NCI-H146 treated with DMSO at 0.1 percent for 48 hours (cell line): ENCODE results near the gene LIMS1.
A peak's percentile ranks its signal among the peaks of the same experiment; 100 is the strongest.
"Not testable (repeated sequence)": the region's sequence is repeated elsewhere in the genome, so short reads cannot be mapped to it uniquely, and the experiment has no call there.

Experiments
- DNase-seq: peaks from one replicate; lab custom pipeline; 2025; ENCODE audit not compliant: unreplicated experiment; lab: John Stamatoyannopoulos, UW

LIMS1 gene

GRCh38 chr2:108657517-108657916 lies 123.2 kb downstream of the LIMS1 start:
- not testable (repeated sequence) for DNase-seq

GRCh38 chr2:108658553-108658952 lies 124.3 kb downstream of the LIMS1 start:
- DNase-seq = not testable (repeated sequence)

- DNase-seq = not testable (repeated sequence)
These were observed 127.2 kb downstream of the LIMS1 start for GRCh38 chr2:108661493-108661892.

- not testable (repeated sequence) for DNase-seq
These were observed 127.9 kb downstream of the LIMS1 start for GRCh38 chr2:108662207-108662612.

GRCh38 chr2:108663346-108663745 lies 129.1 kb downstream of the LIMS1 start:
- DNase-seq = not testable (repeated sequence)

- DNase-seq = not testable (repeated sequence)
These were observed 129.8 kb downstream of the LIMS1 start for GRCh38 chr2:108664089-108664488.

GRCh38 chr2:108664979-108665378 lies 130.7 kb downstream of the LIMS1 start:
- not testable (repeated sequence) for DNase-seq

- not testable (repeated sequence) for DNase-seq
These were observed 131.7 kb downstream of the LIMS1 start for GRCh38 chr2:108665975-108666374.

GRCh38 chr2:108667140-108667539 lies 132.9 kb downstream of the LIMS1 start:
- not testable (repeated sequence) for DNase-seq

GRCh38 chr2:108670282-108670681 lies 136.0 kb downstream of the LIMS1 start:
- not testable (repeated sequence) for DNase-seq

- not testable (repeated sequence) for DNase-seq
These were observed 138.0 kb downstream of the LIMS1 start for GRCh38 chr2:108672200-108672805.

- DNase-seq = not testable (repeated sequence)
These were observed 142.3 kb downstream of the LIMS1 start for GRCh38 chr2:108676522-108676921.

- not testable (repeated sequence) for DNase-seq
These were observed 143.0 kb downstream of the LIMS1 start for GRCh38 chr2:108677239-108677744.

GRCh38 chr2:108678198-108678651 lies 144.0 kb downstream of the LIMS1 start:
- DNase-seq = peak; percentile 80

- not testable (repeated sequence) for DNase-seq
These were observed 146.5 kb downstream of the LIMS1 start for GRCh38 chr2:108680805-108681204.

GRCh38 chr2:108688818-108689756 lies 154.8 kb downstream of the LIMS1 start:
- DNase-seq = peak; percentile 44

GRCh38 chr2:108690001-108690400 lies 155.7 kb downstream of the LIMS1 start:
- not testable (repeated sequence) for DNase-seq

- no peak for DNase-seq
These were observed 157.2 kb downstream of the LIMS1 start for GRCh38 chr2:108691447-108691846.

- no peak for DNase-seq
These were observed 166.9 kb downstream of the LIMS1 start for GRCh38 chr2:108701208-108701607.

GRCh38 chr2:108701806-108702205 lies 167.5 kb downstream of the LIMS1 start:
- DNase-seq = no peak

GRCh38 chr2:108704871-108705270 lies 170.6 kb downstream of the LIMS1 start:
- no peak for DNase-seq

GRCh38 chr2:108707300-108707699 lies 173.0 kb downstream of the LIMS1 start:
- DNase-seq = no peak
